Activated gamma-delta T cell (primary cell): Measurements from ENCODE around the gene TVP23A.

Experiments
- DNase-seq: peaks from one replicate; lab custom pipeline; 2025; lab: John Stamatoyannopoulos, UW
- total RNA-seq, 2 donors: gene quantifications; one replicate each; lab custom pipeline; 2026; lab: John Stamatoyannopoulos, UW

TVP23A gene
- total RNA-seq: 2.5 to 5.6 reads per million in 2 donors

DNA sequence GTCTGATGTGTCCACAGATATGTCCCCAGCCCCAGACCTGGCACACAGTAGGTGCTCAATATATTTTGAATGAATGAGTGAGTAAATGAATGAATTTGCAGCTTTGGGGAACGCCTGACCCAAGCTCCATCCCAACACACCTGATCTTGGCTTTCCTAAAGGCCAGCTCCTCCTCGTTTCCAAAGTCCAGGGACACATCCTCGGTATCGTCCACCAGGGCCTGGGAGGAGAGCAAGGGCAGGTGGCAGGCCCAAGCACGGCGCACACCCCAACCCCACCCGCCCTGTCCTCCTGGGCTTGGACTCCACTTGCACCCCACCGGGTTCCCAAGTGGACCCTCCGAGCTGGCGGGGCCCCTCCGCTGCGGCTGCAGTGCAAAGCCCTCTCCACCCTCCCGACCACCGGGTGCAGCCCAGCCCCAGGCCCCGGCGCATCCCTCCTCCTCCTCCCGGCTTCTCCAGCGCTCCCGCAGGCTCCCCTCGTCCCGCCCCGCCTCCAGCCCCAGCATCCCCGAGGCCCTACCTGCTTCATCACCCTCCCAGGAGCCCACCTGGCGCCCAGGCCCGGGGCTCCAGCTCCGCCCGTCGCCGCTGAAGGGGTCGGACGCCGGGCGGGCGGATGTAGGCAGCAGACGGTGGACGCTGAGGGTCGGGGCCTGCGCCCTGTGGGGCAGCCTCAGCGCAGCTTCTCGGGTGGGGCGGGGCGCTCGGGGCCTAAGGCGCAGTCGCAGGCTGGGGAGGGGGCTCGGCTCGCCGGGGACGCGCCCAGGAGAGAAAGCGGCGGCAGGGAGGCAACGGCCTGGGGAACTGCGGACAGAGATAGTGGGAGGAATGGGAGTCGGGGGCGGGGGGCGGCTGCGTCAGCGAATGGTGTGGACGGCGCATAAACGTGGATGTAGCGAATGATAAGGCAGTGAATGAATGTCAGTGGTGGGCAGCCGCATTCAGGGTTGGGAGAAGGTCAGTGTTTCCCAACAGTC, at the start of gene TVP23A:
TVP23A (minus strand) TSS at position 832 of the 979 bp plus-strand sequence; CDS start at position 531, 301 bp downstream.
- DNase-seq: no peak

DNA sequence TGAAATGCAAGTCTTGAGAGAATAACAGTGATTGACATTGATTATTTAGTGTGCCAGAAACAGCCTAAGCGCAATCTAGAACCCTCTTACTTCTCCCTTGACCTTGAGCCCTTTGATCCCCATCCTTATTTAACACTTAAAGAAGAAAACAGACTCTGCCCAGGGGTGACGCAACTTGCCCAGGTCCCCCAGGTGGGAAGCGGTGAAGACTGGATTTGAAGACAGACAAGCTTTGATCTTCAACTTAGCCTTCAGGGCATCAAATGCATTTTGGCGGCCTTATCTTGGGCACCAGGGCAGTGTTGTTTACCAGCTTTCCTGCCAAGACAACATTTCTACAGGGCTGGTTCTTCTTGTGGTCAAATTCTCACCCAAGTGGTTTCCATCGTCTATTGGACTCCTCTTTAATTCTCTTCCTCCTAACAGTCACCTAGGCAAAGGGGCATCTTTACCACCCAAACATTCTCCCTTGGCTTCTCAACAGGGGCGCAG, 49.6 kb upstream of the TVP23A start:
- no peak for DNase-seq

DNA sequence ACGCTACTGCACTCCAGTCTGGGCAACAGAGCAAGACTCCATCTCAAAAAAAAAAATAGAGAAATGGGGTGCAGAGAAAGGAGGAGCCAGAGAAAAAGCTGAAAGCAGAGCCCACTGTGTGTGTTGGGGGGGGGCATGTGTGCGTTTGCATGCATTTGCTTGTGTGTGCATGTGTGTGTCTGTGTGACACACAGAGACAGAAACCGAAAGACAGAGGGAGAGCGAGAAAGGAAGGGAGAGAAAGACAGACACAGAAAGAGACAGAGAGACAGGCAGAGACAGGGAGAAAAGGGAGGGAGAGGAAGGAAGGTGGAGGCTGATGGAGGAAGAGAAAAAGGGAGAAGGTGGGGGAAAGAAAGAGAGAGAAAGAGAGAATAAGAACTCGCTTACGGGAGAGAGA, 48.6 kb upstream of the TVP23A start:
- no peak for DNase-seq

- no peak for DNase-seq
These were observed 47.7 kb upstream of the TVP23A start for GRCh38 chr16:10865991-10866966.

GRCh38 chr16:10862438-10862837, 43.8 kb upstream of the TVP23A start:
- DNase-seq: no peak

DNA sequence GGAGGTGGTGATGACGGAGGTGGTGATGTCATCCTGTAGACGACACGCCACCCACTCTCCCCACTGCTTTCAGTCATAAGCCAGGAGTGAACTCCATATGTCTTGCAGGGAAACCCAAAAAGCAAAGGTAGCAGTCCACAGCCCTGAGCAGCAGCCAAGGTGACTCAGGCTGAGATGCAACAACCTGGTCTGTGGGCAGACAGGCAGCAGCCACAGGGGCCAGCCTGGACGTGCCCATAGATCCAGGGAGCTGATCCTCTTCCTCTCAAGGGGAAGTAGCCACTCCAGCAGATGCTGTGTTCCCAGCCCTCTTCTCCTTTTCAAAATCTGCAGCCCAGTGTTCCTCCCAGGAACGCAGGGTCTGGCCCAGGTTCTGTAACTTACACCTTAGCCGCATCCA, 41.1 kb upstream of the TVP23A start:
- DNase-seq: no peak

- DNase-seq: no peak
These were observed 40.4 kb upstream of the TVP23A start for GRCh38 chr16:10859020-10859419.

GRCh38 chr16:10858203-10858602, 39.6 kb upstream of the TVP23A start:
- DNase-seq: no peak

DNA sequence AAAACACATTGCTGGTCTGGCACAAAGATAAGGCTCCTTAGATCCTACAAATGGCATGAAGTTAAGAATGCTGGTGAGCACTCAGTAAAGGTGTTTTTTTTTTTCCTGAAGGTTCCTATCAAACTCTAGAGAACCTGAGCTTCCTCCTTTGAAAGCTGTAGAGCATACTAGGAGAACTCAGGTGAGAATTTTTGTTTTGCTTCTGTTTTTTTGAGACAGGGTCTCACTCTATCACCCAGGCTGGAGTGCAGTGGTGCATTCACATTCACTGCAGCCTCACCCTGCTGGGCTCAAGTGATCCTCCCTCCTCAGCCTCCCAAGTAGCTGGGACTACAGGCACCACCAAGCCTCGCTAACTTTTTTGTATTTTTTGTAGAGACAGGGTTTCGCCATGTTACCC, 37.4 kb upstream of the TVP23A start:
- DNase-seq: no peak

DNA sequence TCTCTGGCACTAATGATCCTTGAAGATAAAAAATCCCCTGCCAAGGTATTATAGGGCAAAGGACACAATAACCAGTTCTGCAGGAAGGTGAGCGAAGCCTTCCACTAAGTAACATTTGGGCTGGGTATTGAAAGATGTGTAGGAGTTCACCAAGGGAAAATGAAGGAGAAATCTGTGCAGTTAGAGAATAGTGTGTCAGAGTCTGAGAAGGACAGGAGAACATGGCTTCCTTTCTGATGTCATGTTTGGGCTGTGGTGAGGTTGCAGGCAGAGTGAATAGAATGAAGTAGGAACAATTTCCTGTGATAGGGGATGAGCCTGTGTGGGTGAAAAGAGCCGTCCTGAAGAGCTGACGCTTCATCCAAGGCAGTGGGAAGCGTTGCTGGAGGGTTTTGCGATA, 34.4 kb upstream of the TVP23A start:
- no peak for DNase-seq

DNA sequence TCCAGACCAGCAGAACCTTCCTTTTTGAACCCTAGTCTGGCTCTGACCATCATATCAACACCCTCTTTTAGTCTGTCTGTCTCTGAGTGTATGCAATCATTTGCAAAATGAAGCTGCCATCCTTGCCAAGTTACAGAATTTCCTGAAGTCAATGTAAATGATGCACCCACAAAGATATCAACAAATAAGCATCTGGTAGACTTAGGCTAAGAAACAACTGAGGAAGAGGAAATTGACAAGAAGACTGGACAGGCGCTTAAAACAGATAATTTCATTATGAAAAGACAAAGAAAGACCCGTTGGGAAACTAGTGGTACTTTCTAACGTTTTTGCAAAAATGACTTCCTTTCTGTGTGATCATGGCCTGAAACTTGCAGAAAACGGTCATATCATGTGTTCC, 33.7 kb upstream of the TVP23A start:
- DNase-seq: no peak

GRCh38 chr16:10851512-10851911, 32.9 kb upstream of the TVP23A start:
- no peak for DNase-seq

GRCh38 chr16:10850478-10850850, 31.9 kb upstream of the TVP23A start:
- no peak for DNase-seq

GRCh38 chr16:10849736-10850477, 31.3 kb upstream of the TVP23A start:
- no peak for DNase-seq

DNA sequence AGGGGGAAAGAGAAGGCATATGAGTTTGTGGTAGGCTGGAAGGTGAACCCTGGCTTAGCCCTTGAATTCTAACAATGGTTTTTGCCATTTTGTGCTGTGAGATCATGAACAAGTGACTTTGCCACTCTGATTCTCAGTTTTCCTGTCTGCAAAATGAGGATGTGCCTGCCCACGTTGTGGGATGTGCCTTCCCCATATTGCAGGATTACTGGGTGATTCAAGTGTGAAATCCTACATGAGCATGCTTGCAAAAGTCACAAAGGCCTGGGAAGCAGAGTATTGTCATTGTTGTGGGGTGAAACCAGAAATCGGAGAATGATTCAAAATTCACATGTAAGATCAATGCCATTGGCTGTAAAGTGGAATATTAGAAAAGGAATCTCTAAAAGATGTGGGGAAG, 28.6 kb upstream of the TVP23A start:
- DNase-seq: no peak

- no peak for DNase-seq
These were observed 27.8 kb upstream of the TVP23A start for GRCh38 chr16:10846213-10846998.

DNA sequence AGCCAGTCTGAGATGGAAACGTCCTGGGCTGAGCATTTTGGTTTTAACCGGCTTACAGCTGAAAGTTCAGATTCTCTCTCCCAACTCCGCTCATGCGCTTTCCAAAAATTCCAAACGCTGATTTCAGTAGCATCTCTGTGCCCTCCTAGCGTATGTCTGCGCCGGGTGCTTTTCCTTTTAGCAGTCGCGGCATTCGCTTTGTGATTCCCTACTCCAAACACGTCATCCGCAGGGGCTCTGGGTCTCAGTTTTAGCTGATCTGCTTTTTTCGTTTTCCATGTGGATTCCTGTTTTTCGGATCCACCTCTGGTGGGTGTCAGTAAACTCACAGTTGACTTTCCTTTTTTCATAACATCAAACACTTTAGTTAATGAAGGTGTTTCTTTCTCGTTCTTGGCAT, 22.1 kb upstream of the TVP23A start:
- DNase-seq: no peak

DNA sequence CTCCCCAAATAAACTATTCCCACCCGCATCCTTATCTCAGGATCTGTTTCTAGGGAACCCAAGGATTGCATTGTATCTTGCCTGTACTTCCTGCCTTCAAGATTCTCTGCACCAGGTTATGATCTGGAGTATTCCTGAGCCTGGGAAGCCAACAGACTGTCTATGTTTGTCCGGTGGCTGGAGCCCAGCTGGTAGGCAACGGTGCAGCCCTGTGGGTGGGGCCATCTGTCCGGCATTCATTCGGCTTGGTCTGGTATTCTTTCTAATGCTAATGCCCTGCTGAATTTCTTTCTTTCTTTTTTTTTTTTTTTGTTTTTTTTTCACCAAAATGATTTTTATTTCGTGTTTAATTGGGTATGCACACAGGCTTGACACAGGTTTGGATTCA, 20.7 kb upstream of the TVP23A start:
- no peak for DNase-seq

DNA sequence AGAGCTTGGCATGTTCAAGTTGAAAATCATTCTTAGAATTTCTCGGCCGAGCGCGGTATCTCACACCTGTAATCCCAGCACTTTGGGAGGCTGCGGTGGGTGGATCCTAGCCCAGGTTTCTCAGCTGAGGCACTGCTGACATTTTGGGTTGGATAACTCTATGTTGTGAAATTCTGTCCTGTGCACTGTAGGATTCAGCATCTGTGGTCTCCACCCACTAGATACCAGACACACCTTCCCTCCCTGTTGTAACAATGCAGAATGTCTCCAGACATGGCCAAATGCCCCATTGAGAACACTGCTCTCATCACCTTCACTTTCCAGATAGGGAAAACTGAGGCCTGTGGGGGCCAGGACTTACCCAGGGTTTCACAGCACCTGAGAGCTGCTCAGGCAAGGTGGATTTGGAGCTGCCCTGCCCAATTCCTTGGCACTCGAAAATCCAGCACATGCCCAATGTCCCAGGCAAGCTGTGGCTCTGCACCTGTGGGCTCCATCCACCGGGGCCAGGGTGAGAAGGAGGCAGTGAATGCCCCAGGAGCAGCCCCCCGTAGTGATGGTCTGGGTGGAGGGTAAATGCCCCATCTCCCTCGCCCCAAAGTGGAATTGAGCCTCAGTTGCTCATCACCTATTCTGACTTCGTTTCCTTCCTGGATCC, 20.2 kb upstream of the TVP23A start:
- DNase-seq: no peak

- no peak for DNase-seq
These were observed 17.7 kb upstream of the TVP23A start for GRCh38 chr16:10836174-10836853.
